ENCODE measurements around the gene PRKN.

PRKN gene

DNA sequence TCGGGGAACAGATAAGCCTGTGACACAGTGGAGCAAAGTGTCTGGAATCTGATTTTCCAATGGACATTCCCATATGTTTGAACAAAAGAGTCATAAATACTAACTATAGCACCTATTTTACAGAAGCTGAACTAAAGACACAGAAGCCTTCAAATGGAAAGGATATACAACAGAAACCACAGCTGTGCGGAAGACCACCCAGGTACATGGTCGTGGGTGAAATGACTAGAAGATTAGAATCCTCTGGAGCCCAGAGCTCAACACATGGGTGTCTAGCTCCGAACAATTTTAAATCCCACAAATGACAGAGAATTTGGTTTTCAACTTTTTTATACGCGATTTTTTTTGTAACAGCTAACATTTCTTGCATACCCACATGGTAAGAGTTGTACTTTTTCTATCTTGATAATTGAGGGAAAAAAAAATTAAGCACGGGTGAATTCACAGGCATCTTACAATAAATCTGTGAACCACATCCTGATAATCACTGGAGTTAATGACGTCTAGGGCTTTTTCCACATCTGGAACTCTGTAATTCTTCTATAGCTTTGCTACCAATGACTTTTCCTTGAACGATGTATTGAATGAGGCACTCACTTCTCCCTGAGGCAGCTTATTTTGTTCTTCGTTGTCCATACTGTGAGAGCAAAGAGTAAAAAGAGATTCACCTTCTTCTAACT is 1182.6 kb downstream of the PRKN start:
- H3K27ac ChIP-seq = no peak overlapping the region

DNA sequence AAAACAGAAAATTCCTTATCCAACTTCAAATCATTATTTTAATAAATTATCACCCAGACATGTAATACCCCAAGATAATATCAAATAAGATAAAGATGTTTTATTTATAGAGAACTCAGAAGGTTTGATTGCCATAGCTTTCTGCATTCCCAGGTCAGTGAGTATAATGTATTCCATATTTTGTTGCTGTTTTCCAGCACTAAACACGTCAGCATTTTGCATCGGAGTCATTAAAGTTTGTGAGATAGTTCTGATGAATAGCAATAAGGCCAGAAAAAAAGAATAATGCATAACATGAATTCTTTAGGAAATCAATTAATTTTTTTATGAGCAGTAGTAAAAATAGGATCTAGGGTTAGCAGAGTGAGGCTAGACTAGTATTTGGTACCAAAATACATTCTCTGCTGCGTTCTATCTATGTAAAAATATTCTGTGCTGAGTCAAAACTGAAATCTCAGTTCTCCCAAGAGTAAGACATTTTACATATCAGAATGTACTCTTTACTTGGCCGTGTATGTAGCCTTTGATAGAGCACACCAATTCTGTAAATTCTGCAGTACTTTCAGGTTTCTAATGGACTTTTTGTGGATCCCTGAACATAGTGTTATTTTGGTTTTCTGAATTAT is 1183.8 kb downstream of the PRKN start:
- TF ChIP-seq, protein P1, sequence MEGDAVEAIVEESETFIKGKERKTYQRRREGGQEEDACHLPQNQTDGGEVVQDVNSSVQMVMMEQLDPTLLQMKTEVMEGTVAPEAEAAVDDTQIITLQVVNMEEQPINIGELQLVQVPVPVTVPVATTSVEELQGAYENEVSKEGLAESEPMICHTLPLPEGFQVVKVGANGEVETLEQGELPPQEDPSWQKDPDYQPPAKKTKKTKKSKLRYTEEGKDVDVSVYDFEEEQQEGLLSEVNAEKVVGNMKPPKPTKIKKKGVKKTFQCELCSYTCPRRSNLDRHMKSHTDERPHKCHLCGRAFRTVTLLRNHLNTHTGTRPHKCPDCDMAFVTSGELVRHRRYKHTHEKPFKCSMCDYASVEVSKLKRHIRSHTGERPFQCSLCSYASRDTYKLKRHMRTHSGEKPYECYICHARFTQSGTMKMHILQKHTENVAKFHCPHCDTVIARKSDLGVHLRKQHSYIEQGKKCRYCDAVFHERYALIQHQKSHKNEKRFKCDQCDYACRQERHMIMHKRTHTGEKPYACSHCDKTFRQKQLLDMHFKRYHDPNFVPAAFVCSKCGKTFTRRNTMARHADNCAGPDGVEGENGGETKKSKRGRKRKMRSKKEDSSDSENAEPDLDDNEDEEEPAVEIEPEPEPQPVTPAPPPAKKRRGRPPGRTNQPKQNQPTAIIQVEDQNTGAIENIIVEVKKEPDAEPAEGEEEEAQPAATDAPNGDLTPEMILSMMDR (conservative IDR thresholded peaks at IDR 0.05) = no peak
- H3K27ac ChIP-seq = no peak overlapping the region

More for the DNA sequence above, 1182.6 kb downstream of the PRKN start:
- TF ChIP-seq, protein P1 (conservative IDR thresholded peaks at IDR 0.05) = no peak

DNA sequence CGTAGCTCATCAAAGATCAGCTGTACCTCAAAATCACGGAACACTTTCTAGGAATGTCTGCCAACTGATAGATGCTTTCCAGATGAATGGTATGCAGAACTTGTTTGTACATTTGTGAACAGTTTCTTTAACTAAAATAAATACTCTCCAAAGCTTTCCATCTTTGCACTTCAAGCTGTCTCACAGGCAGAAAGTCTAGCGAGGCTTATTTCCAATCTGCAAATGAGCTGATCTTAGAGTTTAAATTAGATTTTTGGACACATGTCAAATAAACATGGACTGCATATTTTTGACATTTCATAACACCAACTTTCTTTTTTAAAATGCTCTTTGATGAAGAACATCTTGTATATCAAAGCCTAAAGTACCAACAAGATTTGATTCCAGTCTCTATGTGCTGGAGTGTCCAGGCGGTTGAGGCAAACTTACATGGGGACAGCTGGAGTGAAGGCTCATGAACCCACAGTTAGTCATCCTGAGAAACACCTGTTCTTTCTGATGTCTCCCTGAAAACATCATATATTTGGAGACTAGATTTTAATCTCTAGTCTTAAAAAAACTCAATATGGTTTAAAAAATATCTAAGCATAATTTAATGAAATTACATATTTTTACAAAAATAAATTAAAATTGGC is 1185.1 kb downstream of the PRKN start:
- no peak overlapping the region for H3K27ac ChIP-seq
- TF ChIP-seq, protein P1 (conservative IDR thresholded peaks at IDR 0.05) = no peak

DNA sequence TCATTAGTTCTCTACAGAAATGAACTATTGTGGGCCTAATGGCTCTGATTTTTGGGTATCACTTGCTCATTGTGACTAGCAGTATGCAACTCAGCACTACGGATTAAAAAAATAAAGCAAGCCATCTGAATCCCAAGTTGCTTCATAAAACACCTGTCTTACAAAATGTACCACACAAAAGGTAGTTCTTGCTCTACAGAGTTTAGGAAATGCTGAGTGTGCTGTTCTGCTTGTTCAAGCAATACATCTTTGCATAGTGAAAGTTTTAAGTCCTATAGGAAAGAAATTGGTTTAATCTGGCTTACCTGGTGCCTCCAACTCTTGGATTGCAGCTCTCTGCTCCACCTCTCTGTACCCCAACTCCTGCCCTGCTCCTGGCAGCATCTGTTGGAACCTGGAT is 1187.0 kb downstream of the PRKN start:
- TF ChIP-seq, protein P1 (conservative IDR thresholded peaks at IDR 0.05) = no peak

DNA sequence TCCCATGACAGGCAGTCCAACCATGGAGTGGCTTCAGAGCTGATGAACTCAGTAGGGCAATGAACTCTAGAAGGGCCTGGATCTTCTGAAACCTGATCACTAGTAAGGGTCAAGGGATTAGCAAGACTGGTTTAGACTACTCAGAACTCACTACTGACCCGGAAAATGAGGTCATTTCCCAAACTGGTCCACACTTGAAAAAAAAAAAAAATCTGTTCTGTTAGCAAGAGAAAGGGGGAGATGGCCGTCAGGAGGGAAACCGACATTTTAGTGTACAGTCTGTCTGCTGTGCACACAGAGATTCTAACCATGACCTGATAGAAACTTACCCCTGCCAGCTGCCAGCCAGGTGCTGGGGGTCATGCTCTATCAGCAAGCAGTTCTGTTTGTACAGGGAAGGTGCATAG is 1191.3 kb downstream of the PRKN start:
- H3K27ac ChIP-seq = no peak overlapping the region
- TF ChIP-seq, protein P1 (conservative IDR thresholded peaks at IDR 0.05) = no peak

More for the DNA sequence above, 1187.0 kb downstream of the PRKN start:
- no peak overlapping the region for H3K27ac ChIP-seq

DNA sequence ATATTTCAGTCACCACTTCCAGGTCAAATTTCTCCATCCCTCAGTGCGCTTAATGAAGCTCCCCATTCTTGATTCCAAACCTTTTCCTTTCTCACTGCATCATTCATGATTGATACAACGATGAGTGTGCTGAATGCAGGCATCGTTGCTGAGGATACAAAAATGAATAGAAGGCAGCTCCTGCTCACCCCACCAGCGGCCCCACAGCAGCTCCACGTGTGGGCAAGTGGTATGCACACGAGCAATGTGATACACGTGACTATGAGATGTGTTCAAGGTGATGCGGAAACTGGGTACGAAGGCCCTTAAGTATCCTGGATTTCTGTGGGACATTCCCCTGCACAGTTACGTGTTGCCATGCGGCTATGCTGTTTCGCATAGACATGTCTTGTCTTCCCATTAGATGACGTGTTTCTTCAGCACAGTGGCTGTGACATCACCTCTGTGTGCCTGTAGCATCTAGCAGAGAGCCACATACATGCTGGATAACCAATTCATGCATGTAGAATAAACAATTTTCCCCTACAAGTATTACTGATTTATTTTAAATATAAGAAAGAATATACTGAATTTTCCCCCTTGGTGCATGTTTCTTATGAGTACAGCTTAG is 1193.2 kb downstream of the PRKN start:
- no peak overlapping the region for H3K27ac ChIP-seq
- TF ChIP-seq, protein P1 (conservative IDR thresholded peaks at IDR 0.05) = no peak

DNA sequence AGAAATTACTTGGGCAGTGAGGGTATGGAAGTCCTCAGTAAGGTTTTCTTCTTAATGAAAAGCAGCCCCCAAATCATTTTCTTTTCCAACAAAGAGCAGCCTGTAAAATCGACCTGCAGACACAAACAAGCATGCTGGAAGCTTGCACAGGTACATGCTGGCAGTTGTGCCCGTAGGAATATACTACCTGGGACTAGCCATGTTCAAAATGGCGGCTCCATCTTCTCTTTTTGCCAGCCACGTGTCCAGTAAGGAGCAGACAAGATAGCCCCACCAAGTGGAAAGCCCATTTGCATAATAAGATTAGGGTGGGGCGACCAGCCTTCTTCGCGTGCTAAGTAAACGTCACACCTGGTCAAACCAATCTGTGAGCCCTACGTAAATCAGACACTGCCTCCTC is 1194.3 kb downstream of the PRKN start:
- no peak overlapping the region for H3K27ac ChIP-seq
- TF ChIP-seq, protein P1 (conservative IDR thresholded peaks at IDR 0.05) = no peak

Measured in VCaP (cell line).